ENCODE results near the gene FAM180B.
A peak's percentile ranks its signal among the peaks of the same experiment; 100 is the strongest.

FAM180B gene

DNA sequence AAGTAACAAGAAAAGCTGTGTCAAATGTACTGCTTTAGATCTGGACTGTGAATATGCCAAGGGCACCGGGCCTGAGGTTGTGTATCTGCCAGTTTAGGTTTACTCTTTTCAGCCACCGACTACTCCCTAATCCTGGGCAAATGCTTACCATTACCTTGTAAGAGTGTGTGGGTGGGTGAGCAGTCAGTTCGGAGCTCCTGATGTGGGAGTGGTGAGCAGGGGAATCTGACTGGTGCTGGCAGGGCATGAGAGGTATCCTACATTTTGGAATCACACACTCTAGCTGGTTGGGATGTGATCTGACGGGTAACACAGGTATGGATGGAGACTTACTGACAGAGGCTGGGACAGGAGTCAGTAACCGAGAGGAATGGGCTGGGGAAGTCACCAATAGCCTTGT, 2.6 kb upstream of the FAM180B start:
- Histone ChIP-seq H2BK5ac (ENCODE audit: low read depth, low read length, poor library complexity) (no peak overlapping the region), H3K4me2 (ENCODE audit: low read length) (no peak overlapping the region), H4K12ac (ENCODE audit: low read depth, low read length) (no peak overlapping the region), H3K4ac (ENCODE audit: low read depth, low read length) (no peak overlapping the region), H4K8ac (ENCODE audit: low read depth, low read length) (no peak overlapping the region), H3K14ac (ENCODE audit: low read length) (no peak overlapping the region), H3K36me3 (ENCODE audit: control insufficient read depth in 1 of 2, insufficient read depth in 2 of 2, low read length in 2 of 2) (peaks cover 36 to 40% of the 10 kb centered on the region in 2 experiments), H3K27me3 (ENCODE audit: insufficient read depth, low read length) (no peaks in the 10 kb centered on the region), H2BK120ac (ENCODE audit: insufficient read depth, low read length, poor library complexity) (no peak overlapping the region), H3K18ac (ENCODE audit: low read length) (no peak overlapping the region), H3K9ac (ENCODE audit: low read length) (no peak overlapping the region), H3K9me3 (ENCODE audit: insufficient read depth, low read depth, low read length) (no peaks in the 10 kb centered on the region), H3K27ac (ENCODE audit: low read depth, low read length) (no peak overlapping the region), H3K79me2 (ENCODE audit: control insufficient read depth, insufficient read depth, low read length, poor library complexity) (peaks cover 5% of the 10 kb centered on the region), H2BK12ac (ENCODE audit: low read length) (no peak overlapping the region), H2AFZ (ENCODE audit: insufficient read depth, low read length, poor library complexity) (no peak overlapping the region), H3K4me1 (ENCODE audit: control insufficient read depth in 1 of 2, insufficient read depth in 2 of 2, low read length in 2 of 2) (peaks cover 0 to 6% of the 10 kb centered on the region in 2 experiments), H3K79me1 (ENCODE audit: low read length) (peaks cover 3% of the 10 kb centered on the region), H4K91ac (ENCODE audit: low read depth, low read length) (no peak overlapping the region), H3K4me3 (ENCODE audit: low read depth, low read length) (no peak overlapping the region), H2AK5ac (ENCODE audit: low read length) (no peak overlapping the region), H3K23ac (ENCODE audit: low read length) (no peak overlapping the region)
- no peak for DNase-seq
- no CpG with 5 or more reads among the region's 5 CpGs for WGBS (ENCODE audit: extremely low coverage, insufficient coverage, insufficient read length)

DNA sequence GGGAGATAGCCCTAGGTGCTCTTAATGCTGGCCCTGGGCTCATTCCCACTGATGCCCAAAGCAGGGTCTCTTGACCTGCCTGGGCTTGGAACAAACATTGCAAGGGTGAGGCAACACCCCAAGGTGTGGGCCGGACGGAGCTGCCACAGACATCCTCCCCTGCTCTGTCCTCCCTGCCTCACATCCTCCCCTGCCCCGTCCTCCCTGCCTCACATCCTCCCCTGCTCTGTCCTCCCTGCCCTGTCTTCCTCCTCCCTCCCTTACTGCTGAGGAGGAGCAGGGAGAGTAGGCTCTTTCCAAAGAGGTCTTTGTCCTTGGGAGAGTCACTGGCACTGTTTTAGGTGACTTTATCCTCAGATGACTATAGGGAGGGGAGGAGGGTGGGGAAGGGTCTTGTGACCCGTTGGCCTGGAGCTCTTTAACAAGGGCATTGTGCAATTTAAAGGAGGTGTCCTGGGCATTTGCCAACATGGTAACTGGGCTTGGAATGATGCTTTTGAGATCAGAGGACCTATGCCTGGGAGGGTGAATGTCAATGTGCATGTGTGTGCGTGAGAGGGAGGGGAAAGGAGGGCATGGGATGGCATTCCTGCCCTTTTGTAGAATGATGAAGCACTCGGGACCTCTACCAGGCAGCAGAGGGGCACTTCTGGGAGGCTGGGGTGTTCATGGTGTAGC, 700 bp downstream of the FAM180B start:
- Histone ChIP-seq H2AFZ (ENCODE audit: insufficient read depth, low read length, poor library complexity) (no peak overlapping the region), H3K27me3 (ENCODE audit: insufficient read depth, low read length) (no peaks in the 10 kb centered on the region), H3K14ac (ENCODE audit: low read length) (no peak overlapping the region), H3K4me2 (ENCODE audit: low read length) (no peak overlapping the region), H3K23ac (ENCODE audit: low read length) (no peak overlapping the region), H3K4me1 (ENCODE audit: control insufficient read depth in 1 of 2, insufficient read depth in 2 of 2, low read length in 2 of 2) (peaks cover 4 to 7% of the 10 kb centered on the region in 2 experiments), H4K91ac (ENCODE audit: low read depth, low read length) (no peak overlapping the region), H3K79me1 (ENCODE audit: low read length) (no peaks in the 10 kb centered on the region), H4K8ac (ENCODE audit: low read depth, low read length) (no peak overlapping the region), H3K79me2 (ENCODE audit: control insufficient read depth, insufficient read depth, low read length, poor library complexity) (no peaks in the 10 kb centered on the region), H3K9me3 (ENCODE audit: insufficient read depth, low read depth, low read length) (no peaks in the 10 kb centered on the region), H3K4ac (ENCODE audit: low read depth, low read length) (no peak overlapping the region), H3K27ac (ENCODE audit: low read depth, low read length) (no peak overlapping the region), H2AK5ac (ENCODE audit: low read length) (no peak overlapping the region), H3K9ac (ENCODE audit: low read length) (no peak overlapping the region), H4K12ac (ENCODE audit: low read depth, low read length) (no peak overlapping the region), H2BK12ac (ENCODE audit: low read length) (no peak overlapping the region), H3K18ac (ENCODE audit: low read length) (no peak overlapping the region), H3K36me3 (ENCODE audit: control insufficient read depth in 1 of 2, insufficient read depth in 2 of 2, low read length in 2 of 2) (peaks cover 26 to 28% of the 10 kb centered on the region in 2 experiments), H3K4me3 (ENCODE audit: low read depth, low read length) (no peak overlapping the region), H2BK120ac (ENCODE audit: insufficient read depth, low read length, poor library complexity) (no peak overlapping the region), H2BK5ac (ENCODE audit: low read depth, low read length, poor library complexity) (no peak overlapping the region)
- DNase-seq = no peak
- no CpG with 5 or more reads among the region's 6 CpGs for WGBS (ENCODE audit: extremely low coverage, insufficient coverage, insufficient read length)

DNA sequence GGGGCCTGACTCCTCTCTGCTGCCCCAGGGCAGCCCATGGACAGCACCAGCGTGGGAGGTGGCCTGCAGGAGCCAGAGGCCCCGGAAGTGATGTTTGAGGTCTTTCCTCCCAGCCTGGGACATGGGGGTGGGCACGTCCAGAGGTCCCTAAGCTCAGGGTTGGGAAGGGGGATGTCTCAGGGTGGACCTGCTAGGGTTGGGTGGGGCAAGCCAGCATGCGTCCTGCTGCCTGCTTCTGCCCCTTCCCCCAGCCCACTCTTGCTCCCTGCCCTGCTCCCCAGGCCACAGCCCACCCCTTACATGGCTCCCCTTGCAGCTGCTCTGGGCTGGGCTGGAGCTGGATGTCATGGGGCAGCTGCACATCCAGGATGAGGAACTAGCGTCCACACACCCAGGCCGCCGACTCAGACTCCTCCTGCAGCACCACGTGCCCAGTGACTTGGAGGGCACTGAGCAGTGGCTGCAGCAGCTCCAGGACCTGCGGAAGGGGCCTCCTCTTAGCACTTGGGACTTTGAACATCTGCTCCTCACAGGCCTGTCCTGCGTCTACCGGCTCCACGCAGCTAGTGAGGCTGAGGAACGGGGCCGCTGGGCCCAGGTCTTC, 1.3 kb downstream of the FAM180B start:
- Histone ChIP-seq H2BK120ac (ENCODE audit: insufficient read depth, low read length, poor library complexity) (no peak overlapping the region), H4K91ac (ENCODE audit: low read depth, low read length) (no peak overlapping the region), H3K4me3 (ENCODE audit: low read depth, low read length) (no peak overlapping the region), H3K79me2 (ENCODE audit: control insufficient read depth, insufficient read depth, low read length, poor library complexity) (no peaks in the 10 kb centered on the region), H3K4me1 (ENCODE audit: control insufficient read depth in 1 of 2, insufficient read depth in 2 of 2, low read length in 2 of 2) (peaks cover 4 to 7% of the 10 kb centered on the region in 2 experiments), H2BK12ac (ENCODE audit: low read length) (no peak overlapping the region), H3K79me1 (ENCODE audit: low read length) (no peaks in the 10 kb centered on the region), H3K36me3 (ENCODE audit: control insufficient read depth in 1 of 2, insufficient read depth in 2 of 2, low read length in 2 of 2) (peaks cover 20 to 22% of the 10 kb centered on the region in 2 experiments), H3K27ac (ENCODE audit: low read depth, low read length) (no peak overlapping the region), H2BK5ac (ENCODE audit: low read depth, low read length, poor library complexity) (no peak overlapping the region), H3K4ac (ENCODE audit: low read depth, low read length) (no peak overlapping the region), H3K14ac (ENCODE audit: low read length) (no peak overlapping the region), H4K12ac (ENCODE audit: low read depth, low read length) (no peak overlapping the region), H3K4me2 (ENCODE audit: low read length) (no peak overlapping the region), H3K27me3 (ENCODE audit: insufficient read depth, low read length) (peaks cover 6% of the 10 kb centered on the region), H3K9me3 (ENCODE audit: insufficient read depth, low read depth, low read length) (no peaks in the 10 kb centered on the region), H4K8ac (ENCODE audit: low read depth, low read length) (no peak overlapping the region), H2AFZ (ENCODE audit: insufficient read depth, low read length, poor library complexity) (no peak overlapping the region), H3K23ac (ENCODE audit: low read length) (no peak overlapping the region), H3K18ac (ENCODE audit: low read length) (no peak overlapping the region), H2AK5ac (ENCODE audit: low read length) (no peak overlapping the region), H3K9ac (ENCODE audit: low read length) (no peak overlapping the region)
- no CpG with 5 or more reads among the region's 14 CpGs for WGBS (ENCODE audit: extremely low coverage, insufficient coverage, insufficient read length)
- peak in 1 of 2 donors; percentile 9 for DNase-seq

GRCh38 chr11:47589118-47589517, 2.6 kb downstream of the FAM180B start:
- H3K79me2 ChIP-seq (ENCODE audit: control insufficient read depth, insufficient read depth, low read length, poor library complexity) = no peaks in the 10 kb centered on the region
- H3K23ac ChIP-seq (ENCODE audit: low read length) = no peak overlapping the region
- H3K4me3 ChIP-seq (ENCODE audit: low read depth, low read length) = no peak overlapping the region
- no peak overlapping the region for H2BK120ac ChIP-seq (ENCODE audit: insufficient read depth, low read length, poor library complexity)
- peaks cover 6 to 7% of the 10 kb centered on the region in 2 experiments for H3K4me1 ChIP-seq (ENCODE audit: control insufficient read depth in 1 of 2, insufficient read depth in 2 of 2, low read length in 2 of 2)
- no peak overlapping the region for H4K12ac ChIP-seq (ENCODE audit: low read depth, low read length)
- no peak overlapping the region for H3K14ac ChIP-seq (ENCODE audit: low read length)
- H3K9me3 ChIP-seq (ENCODE audit: insufficient read depth, low read depth, low read length) = no peaks in the 10 kb centered on the region
- H3K4me2 ChIP-seq (ENCODE audit: low read length) = no peak overlapping the region
- H3K4ac ChIP-seq (ENCODE audit: low read depth, low read length) = no peak overlapping the region
- H3K79me1 ChIP-seq (ENCODE audit: low read length) = no peaks in the 10 kb centered on the region
- H2AFZ ChIP-seq (ENCODE audit: insufficient read depth, low read length, poor library complexity) = no peak overlapping the region
- no CpG with 5 or more reads among the region's 11 CpGs for WGBS (ENCODE audit: extremely low coverage, insufficient coverage, insufficient read length)
- no peak overlapping the region for H2AK5ac ChIP-seq (ENCODE audit: low read length)
- no peak overlapping the region for H2BK12ac ChIP-seq (ENCODE audit: low read length)
- H4K8ac ChIP-seq (ENCODE audit: low read depth, low read length) = no peak overlapping the region
- peaks cover 19% of the 10 kb centered on the region for H3K27me3 ChIP-seq (ENCODE audit: insufficient read depth, low read length)
- no peak overlapping the region for H2BK5ac ChIP-seq (ENCODE audit: low read depth, low read length, poor library complexity)
- no peak overlapping the region for H3K18ac ChIP-seq (ENCODE audit: low read length)
- no peak overlapping the region for H3K9ac ChIP-seq (ENCODE audit: low read length)
- no peak overlapping the region for H3K27ac ChIP-seq (ENCODE audit: low read depth, low read length)
- no peak for DNase-seq
- no peak overlapping the region for H4K91ac ChIP-seq (ENCODE audit: low read depth, low read length)
- peaks cover 9% of the 10 kb centered on the region in 2 experiments for H3K36me3 ChIP-seq (ENCODE audit: control insufficient read depth in 1 of 2, insufficient read depth in 2 of 2, low read length in 2 of 2)
